GM21737 (cell line): Measurements from ENCODE around the gene NTN3.

ENCODE experiments used
- ATAC-seq: cut with Tn5 transposase; IDR thresholded peaks from one replicate; pipeline ENCODE4 v1.9.1; 2021; ENCODE audit warnings: mild to moderate bottlenecking, moderate library complexity; ENCODE audit not compliant: unreplicated experiment

The NTN3 gene

GRCh38 chr16:2465653-2466415 is 5.3 kb upstream of the NTN3 start:
- ATAC-seq: no peak

- ATAC-seq: no peak
Observed at GRCh38 chr16:2466667-2467527, 4.2 kb upstream of the NTN3 start.

GRCh38 chr16:2467528-2468232 is 3.4 kb upstream of the NTN3 start:
- ATAC-seq: no peak

GRCh38 chr16:2468233-2468724 is 2.8 kb upstream of the NTN3 start:
- no peak for ATAC-seq

GRCh38 chr16:2468725-2469398 is 2.2 kb upstream of the NTN3 start:
- ATAC-seq: no peak

GRCh38 chr16:2469399-2470233 is 1.5 kb upstream of the NTN3 start:
- ATAC-seq: no peak

- ATAC-seq: no peak
Observed at GRCh38 chr16:2470234-2470601, 879 bp upstream of the NTN3 start.

- no peak for ATAC-seq
Observed at GRCh38 chr16:2470603-2471015, 488 bp upstream of the NTN3 start.

- ATAC-seq: no peak
Observed at GRCh38 chr16:2471653-2472487, 773 bp downstream of the NTN3 start.

GRCh38 chr16:2472488-2472864 is 1.4 kb downstream of the NTN3 start:
- no peak for ATAC-seq

- ATAC-seq: no peak
Observed at GRCh38 chr16:2472885-2473445, 1.9 kb downstream of the NTN3 start.

- ATAC-seq: peak; percentile 3
Observed at GRCh38 chr16:2473446-2473926, 2.4 kb downstream of the NTN3 start.

- peak; percentile 33 for ATAC-seq
Observed at GRCh38 chr16:2473999-2474876, 3.1 kb downstream of the NTN3 start.

- ATAC-seq: peak; percentile 51
Observed at GRCh38 chr16:2474877-2475412, 3.8 kb downstream of the NTN3 start, which contains the start of gene TBC1D24. Gene TBC1D24, plus strand, starts transcription at chr16:2475127. Its CDS starts 21,022 bp downstream, at chr16:2496149.

- ATAC-seq: peak; percentile 10
Observed at GRCh38 chr16:2475413-2476344, 4.6 kb downstream of the NTN3 start.

GRCh38 chr16:2476345-2476720 is 5.2 kb downstream of the NTN3 start:
- ATAC-seq: no peak
